Endothelial cell of umbilical vein (primary cell): Measurements from ENCODE around the gene DTX3.

Experiments
- CTCF ChIP-seq, 2 donors: IDR thresholded peaks; 1 replicate in 1 of 2; 2 replicates in 1 of 2; pipeline ENCODE4 v1.5.1; 2011; ENCODE audit warnings: low read length in 2 of 2, mild to moderate bottlenecking in 2 of 2, moderate library complexity in 2 of 2, control low read depth in 1 of 2, inconsistent platforms in 1 of 2, low read depth in 1 of 2; ENCODE audit not compliant: insufficient read depth in 1 of 2; ENCODE audit errors: extremely low read depth in 1 of 2
- EZH2 ChIP-seq: IDR thresholded peaks from 2 replicates; pipeline ENCODE4 v1.6.1; 2012; ENCODE audit warnings: borderline replicate concordance, low read depth, mild to moderate bottlenecking, moderate library complexity, low read length, inconsistent platforms; ENCODE audit not compliant: severe bottlenecking
- POLR2A ChIP-seq: IDR thresholded peaks from 2 replicates; pipeline ENCODE4 v1.6.1; 2012; ENCODE audit warnings: low read depth, mild to moderate bottlenecking, control low read depth, low read length
- POLR2AphosphoS5 ChIP-seq: IDR thresholded peaks from 2 replicates; pipeline ENCODE4 v1.6.1; 2012; ENCODE audit warnings: low read depth, mild to moderate bottlenecking, control low read depth, low read length, moderate library complexity; ENCODE audit not compliant: insufficient read depth
- TF ChIP-seq, protein P1 (sequence below): IDR thresholded peaks from 2 replicates; pipeline ENCODE4 v1.6.1; 2011; ENCODE audit not compliant: insufficient read depth, insufficient read length

- TF ChIP-seq CTCF (IDR thresholded peaks at IDR 0.05; ENCODE audit: extremely low read depth in 1 of 2, insufficient read depth in 1 of 2, low read depth in 1 of 2, low read length in 2 of 2) (no peak), EZH2 (no peak), POLR2AphosphoS5 (no peak), POLR2A (no peak)
- TF ChIP-seq, protein P1, sequence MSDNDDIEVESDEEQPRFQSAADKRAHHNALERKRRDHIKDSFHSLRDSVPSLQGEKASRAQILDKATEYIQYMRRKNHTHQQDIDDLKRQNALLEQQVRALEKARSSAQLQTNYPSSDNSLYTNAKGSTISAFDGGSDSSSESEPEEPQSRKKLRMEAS, result no peak
These were observed 20.8 kb downstream of the DTX3 start for GRCh38 chr12:57625261-57626032.
